Colonic mucosa (tissue), 4 donors: Measurements from ENCODE around the gene CPXM2. TPM values are rescaled to one million over a fixed set of nuclear protein-coding genes. Genes with fewer than 3 reads are reported as not detected.

ENCODE experiments used
- DNase-seq: peaks from one replicate; pipeline ENCODE4 v3.0.0-alpha.2; 2020
- H3K27ac ChIP-seq: fragments of 200-600 bp; one replicate; pipeline ENCODE4 v1.8.0; 2021
- H3K27me3 ChIP-seq: fragments of 200-600 bp; one replicate; pipeline ENCODE4 v1.8.0; 2021
- H3K36me3 ChIP-seq: fragments of 200-600 bp; one replicate; pipeline ENCODE4 v1.8.0; 2021
- H3K4me1 ChIP-seq: fragments of 200-600 bp; one replicate; pipeline ENCODE4 v1.8.0; 2021; ENCODE audit warnings: mild to moderate bottlenecking
- H3K4me3 ChIP-seq: fragments of 200-600 bp; one replicate; pipeline ENCODE4 v1.8.0; 2021
- H3K9ac ChIP-seq, 2 donors: one replicate each; pipeline ENCODE4 v1.7.0; 2013; ENCODE audit warnings: control low read depth in 2 of 2, low read depth in 2 of 2, low read length in 2 of 2
- H3K9me3 ChIP-seq: fragments of 200-600 bp; one replicate; pipeline ENCODE4 v1.8.0; 2021
- intact Hi-C: fragments of 100-400 bp; cut with DNase I; formaldehyde crosslinking; loops from one replicate; pipeline ENCODE4 v1.14.1; 2022
- total RNA-seq, 2 donors: library from RNA; stranded (reverse); fragmentation: NEBNext Ultra II Directional in 1 of 2; extraction: Animal tissue kit (Norgen Biotek cat#: 25700) in 1 of 2; gene quantifications; one replicate each; pipeline ENCODE4 v1.2.1, GENCODE V29; 2021
- TF ChIP-seq, protein P1 (sequence below): fragments of 200-600 bp; IDR thresholded peaks from one replicate; pipeline ENCODE4 v1.8.0; 2022; ENCODE audit warnings: antibody characterized with exemption, mild to moderate bottlenecking
- donor health status: healthy.
- donor health status: DM: no; HTN: no; CAD: no.
- donor health status: DM: no; HTN: no; CAD: no.

CPXM2 gene
- total RNA-seq, 2 donors from 2014 or later: 5.8 to 12.9 TPM

DNA sequence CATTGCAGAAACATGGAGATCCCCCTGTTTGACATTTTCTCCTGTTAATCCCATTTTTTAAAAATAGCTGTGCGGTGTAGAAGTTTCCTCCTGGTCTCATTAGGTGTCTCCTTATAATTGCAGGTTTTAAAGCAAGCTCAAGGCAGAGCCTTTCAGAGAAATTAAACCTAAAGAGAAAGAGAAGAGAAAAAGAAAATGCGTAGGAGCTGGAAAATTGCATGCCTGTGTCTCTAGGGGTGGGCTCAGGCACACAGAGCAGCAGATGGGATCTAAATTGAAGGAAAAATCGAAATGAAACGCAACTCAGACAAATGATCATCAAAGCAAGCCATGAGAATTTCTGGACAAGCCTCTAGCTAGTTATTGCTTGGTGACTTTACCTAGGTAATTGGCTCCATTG, 185.4 kb downstream of the CPXM2 start:
- DNase-seq: no peak
- TF ChIP-seq, protein P1, sequence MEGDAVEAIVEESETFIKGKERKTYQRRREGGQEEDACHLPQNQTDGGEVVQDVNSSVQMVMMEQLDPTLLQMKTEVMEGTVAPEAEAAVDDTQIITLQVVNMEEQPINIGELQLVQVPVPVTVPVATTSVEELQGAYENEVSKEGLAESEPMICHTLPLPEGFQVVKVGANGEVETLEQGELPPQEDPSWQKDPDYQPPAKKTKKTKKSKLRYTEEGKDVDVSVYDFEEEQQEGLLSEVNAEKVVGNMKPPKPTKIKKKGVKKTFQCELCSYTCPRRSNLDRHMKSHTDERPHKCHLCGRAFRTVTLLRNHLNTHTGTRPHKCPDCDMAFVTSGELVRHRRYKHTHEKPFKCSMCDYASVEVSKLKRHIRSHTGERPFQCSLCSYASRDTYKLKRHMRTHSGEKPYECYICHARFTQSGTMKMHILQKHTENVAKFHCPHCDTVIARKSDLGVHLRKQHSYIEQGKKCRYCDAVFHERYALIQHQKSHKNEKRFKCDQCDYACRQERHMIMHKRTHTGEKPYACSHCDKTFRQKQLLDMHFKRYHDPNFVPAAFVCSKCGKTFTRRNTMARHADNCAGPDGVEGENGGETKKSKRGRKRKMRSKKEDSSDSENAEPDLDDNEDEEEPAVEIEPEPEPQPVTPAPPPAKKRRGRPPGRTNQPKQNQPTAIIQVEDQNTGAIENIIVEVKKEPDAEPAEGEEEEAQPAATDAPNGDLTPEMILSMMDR: no peak
- no peaks in the 10 kb centered on the region for H3K27me3 ChIP-seq
- no peak overlapping the region for H3K9ac ChIP-seq
- H3K4me1 ChIP-seq: no peaks in the 10 kb centered on the region
- intact Hi-C loops: no loop called here
- no peaks in the 10 kb centered on the region for H3K9me3 ChIP-seq
- no peak overlapping the region for H3K27ac ChIP-seq
- no peak overlapping the region for H3K4me3 ChIP-seq
- no peaks in the 10 kb centered on the region for H3K36me3 ChIP-seq

DNA sequence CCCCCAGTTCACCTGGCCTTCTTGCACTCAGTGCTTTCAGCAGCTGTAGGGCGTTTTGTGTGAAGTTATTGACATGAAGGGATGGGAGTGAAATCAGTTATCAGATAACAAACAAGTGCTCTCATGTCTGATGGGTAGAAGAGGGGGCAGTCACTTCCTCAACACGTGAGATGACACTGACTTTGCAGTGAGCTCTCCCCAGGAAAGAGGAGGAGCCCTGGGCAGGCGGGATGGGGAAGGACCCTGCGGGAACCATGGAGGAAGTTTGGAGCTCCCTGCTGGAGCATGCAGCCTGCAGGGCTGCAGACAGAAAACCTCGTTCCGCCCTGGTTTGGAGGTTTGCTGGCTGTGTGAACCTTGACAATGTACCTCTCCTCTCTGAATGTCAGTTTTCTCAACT, 186.8 kb downstream of the CPXM2 start:
- DNase-seq: no peak
- H3K9ac ChIP-seq: no peak overlapping the region
- intact Hi-C loops: no loop called here
- no peaks in the 10 kb centered on the region for H3K9me3 ChIP-seq
- no peak overlapping the region for H3K4me3 ChIP-seq
- H3K36me3 ChIP-seq: no peaks in the 10 kb centered on the region
- H3K4me1 ChIP-seq: no peaks in the 10 kb centered on the region
- H3K27me3 ChIP-seq: no peaks in the 10 kb centered on the region
- no peak overlapping the region for H3K27ac ChIP-seq
- TF ChIP-seq, protein P1: no peak

DNA sequence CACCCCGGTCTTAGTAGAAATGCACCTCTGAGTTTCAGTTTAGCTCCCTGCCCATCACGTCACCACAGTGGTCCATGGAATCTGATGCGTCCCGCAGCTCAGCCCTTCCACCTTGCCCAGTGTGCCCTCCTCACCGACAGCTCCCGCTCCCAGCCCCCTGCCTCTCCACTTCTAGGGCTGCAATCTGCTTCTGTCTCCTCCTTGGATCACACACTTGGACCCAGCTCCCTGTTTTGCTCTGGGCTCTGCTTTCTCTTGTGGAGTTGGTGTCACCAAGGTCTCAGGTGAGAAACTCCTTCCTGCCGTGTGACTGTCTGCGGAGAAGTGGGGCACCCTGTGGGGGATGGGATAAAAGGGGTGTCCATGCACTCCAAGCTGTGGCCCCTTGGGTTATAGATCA, 187.5 kb downstream of the CPXM2 start:
- Histone ChIP-seq H3K27ac (no peak overlapping the region), H3K27me3 (no peaks in the 10 kb centered on the region), H3K4me1 (no peaks in the 10 kb centered on the region), H3K9ac (no peak overlapping the region), H3K9me3 (no peaks in the 10 kb centered on the region), H3K36me3 (no peaks in the 10 kb centered on the region), H3K4me3 (no peak overlapping the region)
- TF ChIP-seq, protein P1: no peak
- no peak for DNase-seq
- intact Hi-C loops: no loop called here

DNA sequence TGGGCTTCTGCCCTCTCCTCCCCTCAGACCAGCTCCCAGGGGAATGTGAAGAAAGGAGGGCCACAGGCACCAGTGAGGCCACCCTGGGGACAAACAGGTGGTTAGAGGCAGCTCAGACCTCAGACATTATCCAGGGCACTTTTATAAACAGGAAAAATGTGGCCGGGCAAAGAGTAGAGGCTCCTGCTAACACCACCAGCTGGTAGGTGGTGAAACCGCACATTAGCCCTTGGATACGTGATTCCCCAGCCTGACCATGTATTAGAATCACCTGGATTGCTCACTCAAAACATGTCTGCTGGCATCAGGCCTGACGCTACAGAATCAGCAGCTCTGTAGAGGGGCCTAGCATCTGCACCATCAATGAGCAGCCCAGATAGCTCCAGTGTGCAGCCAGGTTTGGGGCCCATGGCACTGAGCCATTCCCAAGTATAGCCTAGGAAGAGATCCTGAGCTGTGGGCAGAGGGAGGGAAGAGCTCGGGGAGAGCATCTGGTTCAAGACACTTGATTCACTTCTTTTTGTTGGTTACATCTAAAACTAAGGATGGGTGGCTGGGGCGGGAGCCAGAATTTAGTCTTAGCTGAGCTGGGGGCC, 188.3 kb downstream of the CPXM2 start:
- Histone ChIP-seq H3K27ac (no peak overlapping the region), H3K9ac (no peak overlapping the region), H3K4me1 (no peaks in the 10 kb centered on the region), H3K36me3 (no peaks in the 10 kb centered on the region), H3K27me3 (no peaks in the 10 kb centered on the region), H3K9me3 (no peaks in the 10 kb centered on the region), H3K4me3 (no peak overlapping the region)
- intact Hi-C loops: no loop called here
- DNase-seq: no peak
- TF ChIP-seq, protein P1: no peak

Other genes starting within 250 kb of the CPXM2 start
- gene GPR26, start 225.5 kb downstream of the CPXM2 start, total RNA-seq: not detected
- gene CHST15, start 201.8 kb upstream of the CPXM2 start, total RNA-seq: 10 to 100 TPM in 1 of 2 donors, 1 to 10 TPM in 1; 4.7 to 10.2 TPM